Measurements from ENCODE around the gene EEPD1.

DNA sequence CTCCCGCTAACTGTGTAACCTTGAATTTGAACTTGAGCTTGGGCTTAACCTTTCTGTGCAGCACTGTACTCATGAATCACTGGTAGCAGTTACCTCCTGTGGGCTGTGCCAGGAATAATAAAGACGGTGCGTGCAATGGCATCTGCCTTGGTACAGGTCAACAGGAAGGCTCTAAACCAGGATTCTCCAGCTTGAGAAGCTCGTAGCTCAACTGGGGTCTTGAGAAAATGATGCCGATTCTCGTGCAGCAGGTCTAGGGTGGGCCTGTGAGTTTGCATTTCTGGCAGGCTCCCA is 124.1 kb downstream of the EEPD1 start:
- TF ChIP-seq JUND (IDR thresholded peaks at IDR 0.05), result no peak
- TF ChIP-seq, protein P1, sequence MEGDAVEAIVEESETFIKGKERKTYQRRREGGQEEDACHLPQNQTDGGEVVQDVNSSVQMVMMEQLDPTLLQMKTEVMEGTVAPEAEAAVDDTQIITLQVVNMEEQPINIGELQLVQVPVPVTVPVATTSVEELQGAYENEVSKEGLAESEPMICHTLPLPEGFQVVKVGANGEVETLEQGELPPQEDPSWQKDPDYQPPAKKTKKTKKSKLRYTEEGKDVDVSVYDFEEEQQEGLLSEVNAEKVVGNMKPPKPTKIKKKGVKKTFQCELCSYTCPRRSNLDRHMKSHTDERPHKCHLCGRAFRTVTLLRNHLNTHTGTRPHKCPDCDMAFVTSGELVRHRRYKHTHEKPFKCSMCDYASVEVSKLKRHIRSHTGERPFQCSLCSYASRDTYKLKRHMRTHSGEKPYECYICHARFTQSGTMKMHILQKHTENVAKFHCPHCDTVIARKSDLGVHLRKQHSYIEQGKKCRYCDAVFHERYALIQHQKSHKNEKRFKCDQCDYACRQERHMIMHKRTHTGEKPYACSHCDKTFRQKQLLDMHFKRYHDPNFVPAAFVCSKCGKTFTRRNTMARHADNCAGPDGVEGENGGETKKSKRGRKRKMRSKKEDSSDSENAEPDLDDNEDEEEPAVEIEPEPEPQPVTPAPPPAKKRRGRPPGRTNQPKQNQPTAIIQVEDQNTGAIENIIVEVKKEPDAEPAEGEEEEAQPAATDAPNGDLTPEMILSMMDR (IDR thresholded peaks at IDR 0.05; ENCODE audit: low read depth, low read length, missing input control), result no peak
- TF ChIP-seq MAX (IDR thresholded peaks at IDR 0.05), result no peak
- TF ChIP-seq ATF3 (IDR thresholded peaks at IDR 0.05), result no peak
- TF ChIP-seq GABPA (IDR thresholded peaks at IDR 0.05 in 1 of 2, conservative IDR thresholded peaks at IDR 0.05 in 1 of 2), result no peak
- no peak for TF ChIP-seq TAF1 (conservative IDR thresholded peaks at IDR 0.05)
- no peak for TF ChIP-seq REST (IDR thresholded peaks at IDR 0.05)
- no peak for TF ChIP-seq YY1 (IDR thresholded peaks at IDR 0.05)
- TF ChIP-seq FOXA1 (IDR thresholded peaks at IDR 0.05), result no peak

Measured in liver (tissue), 3 donors.